ENCODE data around the gene FOXQ1. TPM values are rescaled to one million over a fixed set of nuclear protein-coding genes. Genes with fewer than 3 reads are reported as not detected.

The FOXQ1 gene
- total and polyA plus RNA-seq, 2 of the 13 experiments (the other 11 are each of a cell fraction or from before 2014, with no cell fraction given), result 35.2 to 39.8 TPM

- TF ChIP-seq ARID3A (IDR thresholded peaks at IDR 0.05; ENCODE audit: low read depth, low read length) (0 out of 2 replicates have a peak, but pooled peaks have one; percentile 35), AHDC1 (CRISPR knock-in tag; IDR thresholded peaks at IDR 0.05; ENCODE audit: borderline replicate concordance) (peak; percentile 63; the same call in 1 of the 2 replicates), TEAD3 (CRISPR knock-in tag; optimal IDR thresholded peaks at IDR 0.05; ENCODE audit: borderline replicate concordance) (peak; percentile 20), MZF1 (CRISPR knock-in tag; IDR thresholded peaks at IDR 0.05; ENCODE audit: borderline replicate concordance) (no peak), ZFP41 (CRISPR knock-in tag; IDR thresholded peaks at IDR 0.05; ENCODE audit: borderline replicate concordance) (no peak), ZNF576 (CRISPR knock-in tag; IDR thresholded peaks at IDR 0.05) (0 out of 2 replicates have a peak, but pooled peaks have one; percentile 57), DMTF1 (CRISPR knock-in tag; IDR thresholded peaks at IDR 0.05) (no peak), ZBTB49 (CRISPR knock-in tag; IDR thresholded peaks at IDR 0.05; ENCODE audit: borderline replicate concordance) (no peak), LCORL (IDR thresholded peaks at IDR 0.05) (no peak), LCORL (CRISPR knock-in tag; IDR thresholded peaks at IDR 0.05) (peak; percentile 77; the same call in 1 of the 2 replicates), RBM39 (IDR thresholded peaks at IDR 0.05; ENCODE audit: low read depth, low read length, poor library complexity, severe bottlenecking) (peak; percentile 27)
Observed at GRCh38 chr6:1310628-1311399, 1.1 kb upstream of the FOXQ1 start (continued).
